Measurements from ENCODE around the gene PRIM2.

PRIM2 gene

GRCh38 chr6:57434944-57435343 lies 117.5 kb downstream of the PRIM2 start:
- TF ChIP-seq ESRRG (CRISPR knock-in tag; IDR thresholded peaks at IDR 0.05): no peak
- no peak for TF ChIP-seq PATZ1 (CRISPR knock-in tag; IDR thresholded peaks at IDR 0.05; ENCODE audit: borderline replicate concordance)
- TF ChIP-seq ZNF565 (CRISPR knock-in tag; conservative IDR thresholded peaks at IDR 0.05; ENCODE audit: low read depth): no peak
- TF ChIP-seq ZFP30 (CRISPR knock-in tag; IDR thresholded peaks at IDR 0.05): no peak
- TF ChIP-seq ZFP3 (CRISPR knock-in tag; IDR thresholded peaks at IDR 0.05): no peak
- no peak for TF ChIP-seq PPARA (CRISPR knock-in tag; IDR thresholded peaks at IDR 0.05; ENCODE audit: borderline replicate concordance)
- TF ChIP-seq CSDC2 (CRISPR knock-in tag; IDR thresholded peaks at IDR 0.05): no peak
- no peak for TF ChIP-seq ARNTL (CRISPR knock-in tag; IDR thresholded peaks at IDR 0.05; ENCODE audit: borderline replicate concordance, low read depth)
- no peak for TF ChIP-seq TCF4 (CRISPR knock-in tag; IDR thresholded peaks at IDR 0.05; ENCODE audit: borderline replicate concordance)
- no peak for TF ChIP-seq CREB5 (CRISPR knock-in tag; IDR thresholded peaks at IDR 0.05; ENCODE audit: low read depth)
- TF ChIP-seq RARB (CRISPR knock-in tag; IDR thresholded peaks at IDR 0.05): no peak
- no peak for TF ChIP-seq ZNF70 (CRISPR knock-in tag; IDR thresholded peaks at IDR 0.05)
- TF ChIP-seq CSRNP3 (CRISPR knock-in tag; IDR thresholded peaks at IDR 0.05): no peak
- TF ChIP-seq GLIS3 (CRISPR knock-in tag; IDR thresholded peaks at IDR 0.05): no peak
- no peak for TF ChIP-seq TOX (CRISPR knock-in tag; IDR thresholded peaks at IDR 0.05; ENCODE audit: borderline replicate concordance)
- TF ChIP-seq BACH2 (CRISPR knock-in tag; IDR thresholded peaks at IDR 0.05; ENCODE audit: borderline replicate concordance): no peak
- TF ChIP-seq ISL1 (CRISPR knock-in tag; IDR thresholded peaks at IDR 0.05): no peak
- no peak for TF ChIP-seq ZNF8 (CRISPR knock-in tag; IDR thresholded peaks at IDR 0.05)
- TF ChIP-seq ZC3H10 (CRISPR knock-in tag; IDR thresholded peaks at IDR 0.05): no peak
- no peak for TF ChIP-seq TSHZ2 (CRISPR knock-in tag; IDR thresholded peaks at IDR 0.05)
- no peak for ATAC-seq

- ATAC-seq: no peak
- no peak for TF ChIP-seq PATZ1 (CRISPR knock-in tag; IDR thresholded peaks at IDR 0.05; ENCODE audit: borderline replicate concordance)
- TF ChIP-seq RARB (CRISPR knock-in tag; IDR thresholded peaks at IDR 0.05): no peak
- no peak for TF ChIP-seq ZFP3 (CRISPR knock-in tag; IDR thresholded peaks at IDR 0.05)
- no peak for TF ChIP-seq GLIS3 (CRISPR knock-in tag; IDR thresholded peaks at IDR 0.05)
- TF ChIP-seq ZNF70 (CRISPR knock-in tag; IDR thresholded peaks at IDR 0.05): no peak
- TF ChIP-seq BACH2 (CRISPR knock-in tag; IDR thresholded peaks at IDR 0.05; ENCODE audit: borderline replicate concordance): no peak
- no peak for TF ChIP-seq ZNF8 (CRISPR knock-in tag; IDR thresholded peaks at IDR 0.05)
- no peak for TF ChIP-seq CSDC2 (CRISPR knock-in tag; IDR thresholded peaks at IDR 0.05)
- TF ChIP-seq TSHZ2 (CRISPR knock-in tag; IDR thresholded peaks at IDR 0.05): no peak
- TF ChIP-seq CREB5 (CRISPR knock-in tag; IDR thresholded peaks at IDR 0.05; ENCODE audit: low read depth): no peak
- no peak for TF ChIP-seq PPARA (CRISPR knock-in tag; IDR thresholded peaks at IDR 0.05; ENCODE audit: borderline replicate concordance)
- no peak for TF ChIP-seq ZNF565 (CRISPR knock-in tag; conservative IDR thresholded peaks at IDR 0.05; ENCODE audit: low read depth)
- TF ChIP-seq ISL1 (CRISPR knock-in tag; IDR thresholded peaks at IDR 0.05): no peak
- no peak for TF ChIP-seq POU6F1 (CRISPR knock-in tag; IDR thresholded peaks at IDR 0.05; ENCODE audit: borderline replicate concordance, low read depth)
- TF ChIP-seq ARNTL (CRISPR knock-in tag; IDR thresholded peaks at IDR 0.05; ENCODE audit: borderline replicate concordance, low read depth): no peak
- no peak for TF ChIP-seq TCF4 (CRISPR knock-in tag; IDR thresholded peaks at IDR 0.05; ENCODE audit: borderline replicate concordance)
Measured at GRCh38 chr6:57435475-57436160, 118.2 kb downstream of the PRIM2 start.
